Uterus (tissue), 2 donors: Measurements from ENCODE around the gene POMT2.

Experiments used
- CTCF ChIP-seq, 4 experiments: fragments of 200-600 bp in 2 of 4; fragments of 450-650 bp in 2 of 4; sonication (generic) in 2 of 4; IDR thresholded peaks; one replicate each; pipeline ENCODE4 v1.5.1; 2016 to 2019; ENCODE audit warnings: antibody characterized with exemption in 4 of 4, mild to moderate bottlenecking in 2 of 4, moderate library complexity in 1 of 4
- POLR2A ChIP-seq, 2 donors: fragments of 450-650 bp; IDR thresholded peaks; one replicate each; pipeline ENCODE4 v1.6.1; 2016; ENCODE audit warnings: antibody characterized with exemption in 2 of 2, mild to moderate bottlenecking in 1 of 2, moderate library complexity in 1 of 2

DNA sequence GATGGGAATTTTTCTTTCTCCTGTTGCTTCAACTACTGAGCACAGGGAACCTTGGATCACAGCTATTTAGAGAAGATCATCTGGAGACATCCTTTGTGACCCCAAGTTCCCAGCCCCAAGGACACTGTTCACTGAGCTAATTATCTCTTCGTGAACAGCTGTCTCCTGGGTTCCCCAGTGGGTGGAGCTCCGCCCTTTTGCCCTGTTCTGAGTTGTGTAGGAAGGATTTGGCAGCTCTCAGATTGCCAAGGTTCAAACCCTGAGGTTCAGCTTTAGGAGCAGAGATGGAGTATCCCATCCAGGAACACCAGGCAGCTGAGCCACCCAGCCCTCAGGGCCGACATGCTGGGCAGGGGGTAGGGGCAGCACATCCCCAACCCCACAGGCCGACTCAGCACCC lies 81.7 kb downstream of the POMT2 start:
- TF ChIP-seq POLR2A (IDR thresholded peaks at IDR 0.05) (no peak), CTCF (IDR thresholded peaks at IDR 0.05) (no peak)
